Ishikawa (cell line): ENCODE results near the gene FLAD1.

ENCODE experiments used
- CEBPB ChIP-seq: IDR thresholded peaks from 2 replicates; pipeline ENCODE4 v1.6.1; 2012
- CREB1 ChIP-seq: IDR thresholded peaks from 2 replicates; pipeline ENCODE4 v1.6.1; 2012; ENCODE audit warnings: low read depth
- EGR1 ChIP-seq: IDR thresholded peaks from 2 replicates; pipeline ENCODE4 v1.6.1; 2012
- EP300 ChIP-seq: IDR thresholded peaks from 2 replicates; pipeline ENCODE4 v1.6.1; 2012; ENCODE audit warnings: borderline replicate concordance
- MAX ChIP-seq: IDR thresholded peaks from 2 replicates; pipeline ENCODE4 v1.6.1; 2012
- RAD21 ChIP-seq: IDR thresholded peaks from 2 replicates; pipeline ENCODE4 v1.6.1; 2012; ENCODE audit warnings: low read depth
- REST ChIP-seq: IDR thresholded peaks from 2 replicates; pipeline ENCODE4 v1.6.1; 2012; ENCODE audit warnings: low read depth, mild to moderate bottlenecking
- TAF1 ChIP-seq: IDR thresholded peaks from 2 replicates; pipeline ENCODE4 v1.6.1; 2012; ENCODE audit warnings: low read depth, mild to moderate bottlenecking
- TCF12 ChIP-seq: IDR thresholded peaks from 2 replicates; pipeline ENCODE4 v1.6.1; 2012; ENCODE audit warnings: low read depth
- YY1 ChIP-seq: IDR thresholded peaks from 2 replicates; pipeline ENCODE4 v1.6.1; 2012; ENCODE audit warnings: low read depth
- ZBTB7A ChIP-seq: IDR thresholded peaks from 2 replicates; pipeline ENCODE4 v1.6.1; 2012; ENCODE audit warnings: low read depth

GRCh38 chr1:154943649-154944400 lies 39.3 kb upstream of the FLAD1 start:
- TF ChIP-seq EP300, result no peak
- no peak for TF ChIP-seq MAX
- TF ChIP-seq TAF1, result no peak
- no peak for TF ChIP-seq ZBTB7A
- no peak for TF ChIP-seq CREB1
- TF ChIP-seq EGR1, result no peak
- TF ChIP-seq RAD21, result peak; percentile 86
- no peak for TF ChIP-seq TCF12
- no peak for TF ChIP-seq REST
- TF ChIP-seq CEBPB, result no peak
- no peak for TF ChIP-seq YY1
